Measurements from ENCODE around the gene LCE1D.

Gene LCE1D

DNA sequence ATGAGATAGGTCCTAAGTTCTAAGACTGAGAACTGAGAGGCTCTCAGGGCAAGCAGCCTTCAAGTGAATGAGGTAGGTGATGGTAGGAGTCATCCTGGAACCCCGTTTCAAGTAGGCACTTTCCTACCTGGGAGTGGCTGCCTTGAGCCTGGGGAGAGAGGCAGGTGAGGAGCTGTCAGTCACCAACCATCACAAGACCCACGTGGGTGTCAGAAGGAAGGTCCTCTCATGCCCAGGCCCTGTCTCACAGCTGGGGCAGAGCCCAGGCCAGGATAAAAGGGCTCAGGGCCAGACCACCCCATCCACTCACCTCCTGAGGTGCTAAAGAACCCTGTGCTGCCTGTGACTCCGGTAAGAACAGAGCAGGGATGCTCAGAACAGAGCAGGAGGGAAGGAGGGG, at the start of gene LCE1D:
TSS of gene LCE1D (plus strand) at position 301 of the 400 bp plus-strand sequence. CDS start 1,074 bp downstream, outside the sequence.
- DNase-seq, result no peak

DNA sequence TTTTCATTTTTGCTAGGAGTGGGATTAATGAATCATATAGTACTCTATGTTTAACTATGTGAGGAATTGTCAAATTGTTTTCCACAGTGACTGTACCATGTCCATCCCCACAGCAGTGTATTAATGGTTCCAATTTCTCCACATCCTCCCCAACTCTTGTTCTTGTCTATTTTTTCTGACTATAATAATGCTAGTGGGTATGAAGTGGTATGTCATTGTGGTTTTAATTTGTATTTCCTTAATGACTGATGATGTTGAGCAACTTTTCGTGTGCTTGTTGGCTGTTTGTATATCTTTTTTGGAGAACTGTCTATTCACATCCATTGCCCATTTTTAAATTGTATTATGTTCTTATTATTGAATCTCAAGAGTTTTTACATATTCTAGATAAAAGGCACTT, 48.7 kb upstream of the LCE1D start:
- DNase-seq, result no peak

DNA sequence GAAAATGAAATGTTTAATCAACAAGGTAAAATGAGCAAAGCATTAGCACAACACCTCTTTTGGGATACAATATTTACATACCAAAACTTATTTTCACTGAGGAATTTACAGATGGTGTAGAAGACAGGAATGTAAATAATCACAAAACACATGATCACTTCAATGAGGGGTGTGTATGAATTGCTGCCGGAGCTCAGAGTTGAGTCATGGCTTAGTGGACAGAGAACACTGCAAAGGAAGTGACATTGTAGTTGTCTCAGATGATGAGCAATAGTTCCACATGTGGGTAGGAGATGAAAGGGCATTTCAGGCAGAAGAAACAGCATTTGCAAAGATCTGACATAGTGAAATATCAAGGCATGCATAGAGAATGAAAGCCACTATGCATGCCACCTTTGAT, 44.3 kb upstream of the LCE1D start:
- peak; percentile 0 for DNase-seq

DNA sequence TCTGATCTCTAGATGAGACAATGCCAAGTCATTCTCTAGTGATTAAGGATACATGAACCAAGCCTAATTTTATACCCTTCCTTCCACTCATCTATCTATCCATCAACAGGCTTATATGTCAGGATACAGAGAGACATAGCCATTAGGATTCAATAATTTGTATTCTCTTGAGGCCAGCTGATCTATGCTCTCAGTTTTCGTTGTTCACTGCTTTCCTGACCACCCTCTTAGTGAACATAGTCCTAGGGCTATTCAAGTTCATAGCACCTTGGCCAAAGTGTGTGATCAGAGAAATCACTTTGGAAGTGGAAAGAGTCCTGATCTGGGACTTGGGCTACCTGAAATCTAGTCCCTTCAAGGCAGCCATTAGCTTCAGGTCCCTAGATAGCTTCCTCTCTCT, 42.9 kb upstream of the LCE1D start:
- DNase-seq, result no peak

DNA sequence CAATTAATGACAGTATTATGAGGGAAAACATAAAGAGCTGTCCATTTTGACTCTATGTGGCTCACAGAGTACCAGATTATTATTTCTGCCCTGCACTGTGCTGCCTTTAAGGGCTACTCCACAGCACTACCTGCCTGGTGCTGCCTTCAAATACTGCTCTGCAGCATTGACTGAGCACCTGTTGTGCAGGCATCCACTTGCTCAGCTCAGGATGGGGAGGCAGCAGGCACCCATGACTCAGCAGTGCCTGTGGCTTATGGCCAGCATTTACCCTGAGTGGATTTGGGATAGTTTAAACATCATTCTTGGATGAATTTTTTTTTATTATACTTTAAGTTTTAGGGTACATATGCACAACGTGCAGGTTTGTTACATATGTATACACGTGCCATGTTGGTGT, 39.6 kb upstream of the LCE1D start:
- no peak for DNase-seq

GRCh38 chr1:152757747-152758146, 38.8 kb upstream of the LCE1D start, which contains the start of gene KPRP:
KPRP (plus strand) TSS chr1:152758025; CDS start chr1:152759589, 1,564 bp downstream.
- DNase-seq, result no peak

- no peak for DNase-seq
Measured at GRCh38 chr1:152758636-152759035, 37.9 kb upstream of the LCE1D start.

GRCh38 chr1:152759453-152760173, 36.9 kb upstream of the LCE1D start:
- no peak for DNase-seq

DNA sequence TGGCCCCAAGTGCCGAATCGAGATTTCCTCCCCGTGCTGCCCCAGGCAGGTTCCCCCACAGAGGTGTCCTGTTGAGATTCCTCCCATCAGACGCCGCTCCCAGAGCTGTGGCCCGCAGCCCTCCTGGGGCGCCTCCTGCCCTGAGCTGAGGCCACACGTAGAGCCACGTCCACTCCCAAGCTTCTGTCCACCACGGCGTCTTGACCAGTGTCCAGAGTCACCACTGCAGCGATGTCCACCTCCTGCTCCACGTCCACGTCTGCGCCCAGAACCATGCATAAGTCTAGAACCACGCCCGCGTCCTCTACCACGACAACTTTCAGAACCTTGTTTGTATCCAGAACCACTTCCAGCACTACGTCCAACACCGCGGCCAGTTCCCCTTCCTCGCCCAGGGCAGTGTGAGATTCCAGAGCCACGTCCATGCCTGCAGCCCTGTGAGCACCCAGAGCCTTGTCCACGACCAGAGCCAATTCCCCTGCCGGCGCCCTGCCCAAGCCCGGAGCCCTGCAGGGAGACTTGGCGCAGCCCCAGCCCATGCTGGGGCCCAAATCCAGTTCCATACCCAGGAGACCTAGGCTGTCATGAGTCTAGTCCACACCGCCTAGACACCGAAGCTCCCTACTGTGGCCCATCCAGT, 35.9 kb upstream of the LCE1D start:
- no peak for DNase-seq

GRCh38 chr1:152761609-152762213, 34.8 kb upstream of the LCE1D start:
- no peak for DNase-seq

GRCh38 chr1:152768847-152769533, 27.5 kb upstream of the LCE1D start:
- DNase-seq, result no peak

GRCh38 chr1:152770411-152770810, 26.1 kb upstream of the LCE1D start:
- DNase-seq, result no peak

GRCh38 chr1:152774875-152775274, 21.6 kb upstream of the LCE1D start, which contains the start of gene LCE1F:
LCE1F (plus strand) TSS chr1:152775140; CDS start chr1:152776372, 1,232 bp downstream.
- no peak for DNase-seq

- DNase-seq, result no peak
Measured at GRCh38 chr1:152776361-152776760, 20.2 kb upstream of the LCE1D start.

DNA sequence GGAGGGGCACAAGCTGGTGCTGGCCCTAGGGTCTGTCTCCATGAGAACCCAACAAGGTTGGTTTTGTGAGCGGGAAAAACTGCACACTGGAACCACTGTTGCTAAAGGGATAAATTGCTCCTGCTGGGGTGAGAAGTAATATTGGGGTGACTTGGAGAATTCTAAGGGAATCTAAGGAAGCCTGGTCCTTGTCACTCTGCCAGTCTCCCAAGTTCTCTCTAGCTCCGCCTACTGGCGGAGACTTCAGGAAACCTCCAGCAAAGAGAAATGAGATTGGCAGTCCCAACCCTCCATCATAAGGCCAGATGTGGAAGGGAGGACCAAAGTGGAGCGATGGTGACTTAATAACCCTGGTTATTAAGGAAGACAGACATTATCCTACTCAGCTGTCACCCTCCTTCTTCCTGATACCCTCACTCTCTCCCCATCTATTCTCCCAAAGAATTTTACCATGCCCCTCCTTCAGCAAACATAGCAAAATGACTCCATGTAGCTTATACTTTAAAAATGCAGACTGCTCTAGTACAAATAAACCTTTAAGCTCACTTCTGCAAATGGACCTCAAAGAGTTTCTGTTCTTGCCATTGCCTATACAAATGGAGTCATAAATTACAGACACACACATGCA, 18.9 kb upstream of the LCE1D start:
- peak; percentile 6 for DNase-seq

DNA sequence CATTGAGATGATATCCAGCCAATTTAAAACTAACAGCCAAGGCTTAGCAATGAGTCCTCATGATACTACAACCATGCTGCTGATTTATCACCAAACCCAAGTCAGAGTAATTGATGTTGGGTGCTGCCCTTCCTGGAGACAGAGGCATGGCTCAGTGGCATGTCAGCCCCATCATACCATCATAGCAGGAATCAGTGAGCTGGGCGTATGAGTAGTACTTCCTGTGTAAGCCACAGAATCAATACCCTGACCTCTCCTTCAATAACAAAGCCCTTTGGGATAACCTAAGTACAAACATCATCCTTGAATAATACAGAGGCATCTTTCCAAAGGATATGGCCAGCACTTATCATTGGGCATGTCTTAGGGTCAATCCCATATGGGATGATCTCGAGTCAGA, 13.4 kb upstream of the LCE1D start:
- DNase-seq, result peak; percentile 10

DNA sequence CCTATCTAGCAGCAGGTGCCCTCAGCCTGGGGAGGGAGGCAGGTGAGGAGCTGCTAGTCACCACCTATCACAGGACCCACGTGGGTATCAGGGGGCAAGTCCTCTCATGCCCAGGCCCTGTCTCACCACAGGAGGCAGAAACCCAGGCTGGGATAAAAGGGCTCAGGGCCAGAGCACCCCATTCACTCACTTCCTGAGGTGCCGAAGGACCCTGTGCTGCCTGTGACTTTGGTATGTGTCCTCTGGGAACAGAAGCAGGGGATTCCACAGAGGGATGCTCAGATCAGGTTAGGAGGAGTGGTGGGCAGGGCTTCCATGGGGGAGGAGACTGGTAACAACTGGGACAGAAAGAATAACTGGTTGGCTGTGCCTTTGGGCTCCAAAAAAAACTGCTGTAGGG, 10.4 kb upstream of the LCE1D start, which contains the start of gene LCE1E:
TSS of gene LCE1E (plus strand) at position 181 of the 400 bp plus-strand sequence. CDS start 1,043 bp downstream, outside the sequence.
- DNase-seq, result no peak

GRCh38 chr1:152795686-152796085, 835 bp upstream of the LCE1D start:
- no peak for DNase-seq

GRCh38 chr1:152801333-152801732, 4.8 kb downstream of the LCE1D start:
- no peak for DNase-seq

- no peak for DNase-seq
Measured at GRCh38 chr1:152806576-152806975, 10.1 kb downstream of the LCE1D start, which contains the start of gene LCE1C. LCE1C (minus strand) TSS chr1:152806651; CDS start chr1:152805478, 1,173 bp downstream.

- no peak for DNase-seq
Measured at GRCh38 chr1:152811050-152811449, 14.5 kb downstream of the LCE1D start.

DNA sequence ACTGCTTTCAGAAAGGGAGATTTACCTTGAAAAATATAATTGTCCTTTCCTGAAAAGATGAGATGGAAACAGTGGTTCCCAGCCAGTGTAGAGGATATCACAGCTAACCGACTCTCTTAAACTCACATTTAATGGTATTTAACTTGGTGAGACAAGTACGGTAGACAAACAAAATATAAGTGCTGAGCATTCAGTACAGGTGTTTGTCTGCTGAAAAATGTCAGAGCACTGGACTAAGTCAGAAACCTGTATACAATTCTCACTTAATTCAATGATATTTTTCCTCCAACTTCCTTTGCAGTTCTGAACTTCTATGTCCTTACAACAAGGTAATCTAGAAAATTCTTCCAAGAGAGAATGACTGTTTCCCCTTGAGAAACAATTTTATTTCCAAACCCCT, 15.2 kb downstream of the LCE1D start, which contains the start of gene LCE1B:
TSS of gene LCE1B (plus strand) at position 301 of the 400 bp plus-strand sequence. CDS start 476 bp downstream, outside the sequence.
- no peak for DNase-seq

Data from activated CD4-positive, alpha-beta T cell treated with anti-CD3 and anti-CD28 coated beads, Interleukin-2, amount 50 U/mL, for 16 hours (primary cell).